Stimulated activated CD4-positive, alpha-beta T cell treated with anti-CD3 and anti-CD28 coated beads, Interleukin-12 subunit alpha, Interleukin-12 subunit beta, amount 100 ng/mL, for 48 hours (primary cell): Measurements from ENCODE around the gene PDZD8.

Experiments used
- DNase-seq, 3 donors: peaks; one replicate each; pipeline ENCODE4 v3.0.0-alpha.2; 2020; ENCODE audit warnings: low read depth in 2 of 3, low spot score in 1 of 3

PDZD8 gene

DNA sequence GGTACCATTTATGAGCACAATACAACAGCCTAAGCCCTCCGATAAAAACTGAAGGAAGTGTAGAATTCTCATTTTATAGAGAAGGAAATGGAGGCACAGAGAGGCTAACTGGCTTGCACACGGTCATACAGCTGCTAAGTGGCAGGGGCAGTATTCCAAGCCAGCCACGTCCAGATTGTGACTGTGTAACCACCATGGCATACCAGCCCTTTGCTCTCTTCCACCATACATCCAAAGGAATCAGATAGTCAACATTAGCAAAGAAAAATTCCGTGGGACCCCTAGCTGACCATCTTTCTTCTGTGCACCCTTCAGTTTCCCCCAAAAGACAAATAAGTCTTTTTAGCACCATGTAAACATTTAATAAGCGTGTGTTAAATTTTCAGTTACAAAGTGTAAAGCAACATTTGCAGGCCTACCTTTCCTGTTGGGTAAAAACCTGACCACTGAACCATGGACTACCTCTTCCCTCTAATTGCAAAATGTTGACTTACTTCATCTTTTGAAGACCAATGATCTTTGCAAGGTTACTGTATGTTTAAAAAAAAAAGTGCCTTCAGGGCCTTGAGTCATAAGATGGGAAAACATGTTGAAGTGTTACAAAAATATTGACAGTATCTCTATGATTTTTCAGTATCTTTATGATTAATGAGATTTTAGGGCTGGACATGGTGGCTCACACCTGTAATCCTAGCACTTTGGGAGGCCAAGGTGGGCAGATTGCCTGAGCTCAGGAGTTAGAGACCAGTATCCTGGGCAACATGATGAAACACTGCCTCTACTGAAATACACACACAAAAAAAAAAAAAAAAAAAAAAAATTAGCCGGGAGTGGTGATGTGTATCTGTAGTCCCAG is 24.3 kb upstream of the PDZD8 start:
- no peak for DNase-seq

DNA sequence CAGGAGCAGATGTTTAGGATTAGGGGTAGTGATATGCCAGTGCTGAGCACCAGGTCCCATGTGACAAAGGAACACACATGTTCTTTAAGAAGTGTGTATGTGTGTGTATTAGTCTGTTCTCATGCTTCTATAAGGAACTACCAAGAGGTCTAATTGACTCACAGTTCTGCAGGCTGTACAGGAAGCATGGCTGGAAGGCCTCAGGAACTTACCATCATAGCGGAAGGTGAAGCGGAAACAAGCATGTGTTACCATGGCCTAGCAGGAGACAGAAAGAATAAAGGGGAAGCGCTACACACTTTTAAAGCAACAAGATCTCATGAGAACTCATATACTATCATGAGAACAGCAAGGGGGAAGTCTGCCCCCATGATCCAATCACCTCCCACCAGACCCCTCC is 22.8 kb upstream of the PDZD8 start:
- no peak for DNase-seq

DNA sequence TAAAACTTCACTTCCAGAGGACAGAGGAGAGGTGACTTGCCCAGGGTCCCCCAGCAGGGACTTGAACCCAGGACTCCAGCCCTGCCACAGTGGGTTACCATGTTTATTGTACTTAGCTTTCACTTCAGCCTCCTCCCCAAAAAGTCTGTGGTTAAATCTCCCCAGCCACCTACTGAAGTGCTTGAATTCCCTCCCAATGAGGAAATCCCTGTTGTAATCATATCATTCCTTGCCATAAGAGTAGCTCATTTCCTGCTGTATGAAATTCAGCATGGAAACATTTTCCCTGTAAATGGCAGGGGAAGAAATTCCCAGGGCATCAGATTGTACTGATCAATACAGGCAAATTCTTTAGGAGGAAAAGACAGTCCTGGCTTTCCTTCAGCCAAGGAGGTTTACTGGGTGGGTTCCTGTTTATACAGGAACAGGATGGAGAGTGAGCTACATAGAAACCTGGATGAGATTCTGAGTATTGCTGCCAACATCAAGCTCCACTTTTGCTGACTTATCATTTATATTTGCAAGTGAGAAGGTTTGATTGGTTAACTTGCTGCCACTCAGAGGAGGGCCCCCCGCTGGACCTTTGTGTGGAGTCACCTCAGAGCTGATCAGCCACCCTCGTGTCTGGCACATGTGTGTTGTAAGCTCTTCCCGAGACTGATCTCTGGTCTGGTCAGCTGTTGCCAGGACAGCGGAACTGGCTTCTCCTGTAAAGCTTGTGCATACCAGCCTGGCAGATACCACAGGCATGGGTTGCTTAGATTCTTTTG is 16.4 kb upstream of the PDZD8 start:
- no peak for DNase-seq

DNA sequence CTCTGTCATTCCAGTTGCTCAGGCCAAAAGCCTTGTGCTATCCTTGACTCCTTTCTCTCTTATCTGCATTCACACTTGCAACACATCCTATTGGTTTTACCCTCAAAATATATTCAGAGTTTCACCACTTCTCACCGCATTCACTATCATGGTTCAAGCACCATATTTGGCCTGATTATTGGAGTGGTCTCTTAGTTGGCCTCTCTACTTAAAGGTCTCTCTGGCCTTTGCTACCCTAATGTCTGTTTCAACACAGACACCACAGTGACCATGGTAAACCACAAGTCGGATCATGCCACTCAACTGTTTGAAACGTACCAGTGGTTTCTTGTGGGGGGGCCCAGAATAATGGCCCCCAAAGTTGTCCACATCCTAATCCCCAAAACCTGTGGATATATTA is 15.2 kb upstream of the PDZD8 start:
- no peak for DNase-seq

DNA sequence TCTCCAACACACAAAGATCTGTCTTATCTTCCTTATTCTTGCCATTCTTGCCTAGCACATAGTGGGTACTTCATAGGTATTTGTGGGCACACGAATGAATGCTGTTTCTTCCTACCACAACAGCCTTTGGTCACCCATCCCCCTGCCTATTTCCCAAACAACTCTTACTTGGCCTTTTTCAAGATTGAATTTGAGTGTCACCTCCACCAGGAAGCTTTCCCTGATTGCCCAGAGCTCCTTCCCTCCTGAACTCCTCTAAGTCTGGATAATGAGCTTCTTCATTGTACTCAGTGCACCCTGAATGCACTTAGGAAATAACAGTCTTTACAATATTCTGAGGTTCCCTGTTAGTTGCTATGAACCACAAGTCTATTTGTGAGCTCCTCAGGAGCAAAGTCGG is 11.6 kb upstream of the PDZD8 start:
- no peak for DNase-seq

DNA sequence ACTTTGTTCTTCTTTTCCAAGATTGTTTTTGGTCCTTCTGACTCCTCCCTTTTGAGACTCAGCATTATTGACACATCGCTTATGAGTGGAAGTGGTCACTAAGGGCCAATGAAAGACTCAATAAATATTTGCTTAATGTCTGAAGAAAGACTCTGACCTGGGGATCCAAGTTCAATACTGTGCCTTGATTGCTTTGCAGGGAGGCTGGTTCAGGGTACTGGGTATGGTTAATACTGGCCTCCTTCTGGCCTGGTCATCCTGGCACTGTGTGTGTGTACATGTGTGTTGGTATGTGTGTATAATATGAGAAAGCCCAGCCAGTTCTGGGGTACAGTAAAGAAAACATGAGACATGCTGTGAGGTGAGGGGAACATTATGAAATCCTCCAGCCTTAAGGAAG is 7.6 kb upstream of the PDZD8 start:
- no peak for DNase-seq

DNA sequence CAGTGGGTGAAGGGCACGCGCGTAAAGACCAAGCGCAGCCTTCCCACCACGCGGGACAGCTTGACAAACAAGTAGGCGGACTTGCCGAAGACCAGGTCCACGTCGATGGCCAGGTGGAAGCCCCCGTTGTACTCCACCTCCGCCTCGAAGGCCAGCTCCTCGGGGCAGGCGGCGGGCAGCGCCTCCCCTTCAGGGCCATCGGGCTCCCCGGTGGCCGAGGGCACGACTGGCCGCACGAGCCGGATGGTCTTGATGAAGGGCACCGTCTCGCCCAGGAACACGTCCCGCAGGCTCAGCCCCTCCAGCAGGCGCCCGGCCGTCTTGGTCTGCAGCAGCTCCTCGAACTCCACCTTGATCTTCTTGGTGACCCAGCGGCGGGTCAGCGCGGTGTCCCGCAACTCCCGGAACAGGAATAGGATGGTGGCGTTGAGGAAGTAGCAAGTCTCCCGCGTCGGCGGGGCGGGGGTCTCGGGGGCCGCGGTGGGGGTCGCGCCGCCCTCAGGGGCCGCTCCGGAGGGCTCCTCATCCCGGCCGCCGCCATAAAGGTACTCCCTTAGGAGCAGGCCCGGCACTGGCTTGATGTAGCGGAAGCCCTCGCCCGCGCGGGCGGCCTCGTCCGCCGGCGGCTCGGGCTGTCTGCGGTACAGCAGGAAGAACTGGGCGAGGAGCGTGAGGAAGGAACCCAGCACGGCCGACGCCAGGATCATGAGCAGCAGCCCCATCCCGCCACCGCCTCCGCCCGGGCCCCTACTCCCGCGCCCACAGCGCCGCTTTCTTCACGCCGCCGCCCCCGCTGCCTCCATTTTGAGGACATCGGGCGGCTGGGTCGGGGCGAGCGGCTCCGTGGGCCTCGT is 507 bp downstream of the PDZD8 start:
- peak in 1 of 3 donors; percentile 29 for DNase-seq

DNA sequence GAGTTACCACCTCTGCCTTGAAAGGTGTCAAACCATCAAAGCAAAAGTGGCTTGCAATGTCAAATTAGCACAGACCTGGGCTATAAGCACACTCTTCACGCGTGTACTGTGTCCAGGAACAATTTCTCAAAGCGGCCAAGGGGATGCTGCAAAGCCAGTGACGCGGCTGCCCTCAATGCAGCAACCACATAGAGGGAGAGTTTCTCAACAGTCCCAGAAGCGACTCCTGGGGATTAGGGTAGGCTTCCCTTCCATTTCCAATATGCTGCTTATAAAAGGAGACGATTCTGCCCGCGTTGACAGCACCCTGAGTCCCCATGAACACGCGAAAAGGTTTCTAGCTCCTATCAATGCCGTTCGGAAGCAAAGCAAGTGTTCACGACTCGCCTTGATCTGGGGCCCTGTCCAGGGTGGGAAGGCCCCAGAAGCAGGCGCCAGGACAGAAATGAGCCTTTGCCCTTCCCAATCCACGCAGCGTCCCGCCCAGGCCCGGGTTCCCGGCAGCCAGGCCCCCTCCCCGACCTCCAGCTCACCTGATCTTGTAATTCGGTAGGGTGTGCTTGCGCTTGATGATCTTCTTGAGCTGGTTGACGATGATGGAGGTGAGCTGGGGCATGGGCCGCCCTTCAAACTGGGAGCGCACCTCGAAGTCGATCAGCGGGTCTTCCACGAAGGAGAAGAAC is 1.3 kb downstream of the PDZD8 start:
- peak in 1 of 3 donors; percentile 8 for DNase-seq

DNA sequence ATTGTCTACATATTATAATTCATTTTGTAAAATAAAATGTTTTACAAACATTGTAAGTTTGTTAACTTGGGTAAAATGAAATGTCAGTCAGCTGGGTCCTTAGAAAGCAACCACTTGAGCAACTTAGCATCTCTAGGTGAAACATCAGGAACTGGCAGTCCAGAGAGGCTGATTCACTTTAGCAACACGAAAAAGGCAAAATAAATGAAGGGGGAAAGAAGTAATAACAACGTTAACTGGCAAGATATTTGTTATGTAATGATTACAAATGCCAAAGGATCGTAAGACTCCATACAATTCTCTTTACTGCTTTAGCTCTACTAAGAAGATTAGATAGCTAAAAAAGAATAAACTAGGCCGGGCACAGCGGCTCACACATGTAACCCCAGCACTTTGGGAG is 5.0 kb downstream of the PDZD8 start:
- no peak for DNase-seq

DNA sequence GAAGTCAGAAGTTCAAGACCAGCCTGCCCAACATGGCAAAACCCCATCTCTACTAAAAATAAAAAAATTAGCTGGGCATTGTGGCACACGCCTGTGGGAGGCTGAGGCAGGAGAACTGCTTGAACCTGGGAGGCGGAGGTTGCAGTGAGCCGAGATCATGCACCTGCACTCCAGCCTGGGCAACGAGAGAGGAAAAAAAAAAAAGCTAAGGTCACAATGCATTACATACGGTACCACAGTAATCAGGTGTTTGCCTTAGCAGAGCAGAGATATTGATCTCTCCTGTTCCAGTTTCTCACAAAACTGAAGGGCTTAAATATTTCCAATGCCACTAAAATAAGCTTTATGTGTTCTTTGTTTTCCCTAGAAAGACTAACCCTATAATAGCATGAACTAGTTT is 7.5 kb downstream of the PDZD8 start:
- DNase-seq, result no peak

DNA sequence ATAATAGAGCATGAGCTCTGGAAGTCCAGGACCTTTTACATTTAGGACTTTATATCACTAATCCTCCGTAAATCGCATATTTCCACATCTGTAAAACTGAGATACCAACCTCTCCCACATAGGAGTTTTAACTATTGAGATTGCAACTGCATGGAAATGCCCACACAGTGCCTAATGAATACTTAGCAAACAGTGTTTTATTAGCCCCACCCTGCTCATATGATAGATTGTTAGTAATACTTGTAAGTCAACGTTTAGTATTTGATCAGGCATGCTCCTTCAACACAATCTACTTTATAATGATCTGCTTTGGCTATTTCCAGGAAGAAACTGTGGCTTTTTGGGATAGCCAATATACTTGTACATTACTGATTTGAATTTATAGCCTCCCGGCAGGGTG is 8.5 kb downstream of the PDZD8 start:
- no peak for DNase-seq

DNA sequence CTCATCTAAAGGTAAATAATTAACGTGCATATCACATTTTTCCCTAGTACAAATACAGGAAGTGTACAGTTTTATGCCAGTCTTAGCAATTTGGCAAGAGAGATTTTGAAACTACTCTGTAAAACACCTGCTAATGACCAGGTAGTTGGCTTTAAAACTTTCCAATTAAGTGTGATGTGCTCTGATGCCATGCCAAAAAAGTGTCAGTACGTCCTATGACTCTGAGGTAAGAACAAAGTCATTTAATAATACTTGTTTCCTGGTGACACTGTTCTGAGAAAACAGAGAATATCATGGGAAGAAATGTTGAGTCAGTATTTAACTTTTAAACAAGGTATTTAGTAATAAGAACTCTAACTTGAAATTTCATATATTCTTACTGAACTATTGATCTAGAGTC is 9.6 kb downstream of the PDZD8 start:
- no peak for DNase-seq

DNA sequence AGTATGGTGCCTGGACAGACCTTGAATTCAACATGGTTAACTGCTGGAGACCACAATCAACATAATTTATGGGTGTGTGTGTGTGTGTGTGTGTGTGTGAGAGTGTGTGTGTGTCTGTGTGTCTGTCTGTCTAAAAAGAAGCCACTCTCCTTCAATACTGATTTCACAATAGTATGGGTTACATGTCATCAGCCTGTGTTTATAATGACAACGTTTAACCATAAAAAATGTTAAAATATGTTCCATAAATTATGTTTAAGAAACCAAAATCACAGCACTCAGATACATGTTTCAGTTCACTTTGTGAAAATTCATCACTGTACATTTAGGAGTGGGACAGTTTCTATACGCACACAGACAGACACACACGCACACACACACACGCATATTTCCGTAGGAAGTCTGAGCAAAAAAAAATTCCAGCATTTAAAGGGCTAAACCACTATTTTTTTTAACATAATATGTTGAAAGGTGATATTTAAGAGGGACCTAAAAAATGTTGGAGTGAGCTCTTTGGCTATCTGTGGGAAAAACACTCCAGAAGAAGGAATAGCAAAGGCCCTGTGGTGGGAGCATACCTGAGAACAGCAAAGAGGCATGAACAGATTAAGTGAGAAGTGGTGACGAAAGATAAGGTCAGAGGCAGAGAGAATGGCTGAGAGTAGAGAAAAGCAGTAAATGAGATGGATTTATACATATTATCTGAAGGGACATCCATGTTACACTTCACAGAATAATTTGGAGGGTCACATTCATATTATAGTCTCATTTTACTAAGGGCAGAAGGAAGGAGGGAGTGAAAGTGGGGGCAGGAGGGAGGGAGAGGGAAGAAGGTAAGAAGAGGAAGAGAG is 10.9 kb downstream of the PDZD8 start:
- DNase-seq, result no peak

DNA sequence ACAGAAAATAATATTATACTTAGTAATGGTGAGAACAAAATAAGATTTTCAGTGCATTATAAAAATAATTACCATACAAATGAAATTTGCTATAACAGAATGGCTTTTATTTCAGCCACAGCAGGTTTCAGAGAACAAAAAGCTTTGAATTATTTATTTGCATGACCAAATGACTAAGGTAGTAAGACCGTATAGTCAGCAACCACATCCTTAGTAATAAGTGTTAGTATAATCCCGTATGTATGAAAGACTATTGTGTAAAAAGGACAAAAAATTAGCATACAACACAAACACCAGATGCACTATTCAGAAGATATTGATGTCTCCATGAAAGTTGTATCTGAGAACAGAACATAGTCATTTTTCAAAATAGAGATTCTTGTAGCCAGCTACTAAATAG is 12.2 kb downstream of the PDZD8 start:
- DNase-seq, result no peak

DNA sequence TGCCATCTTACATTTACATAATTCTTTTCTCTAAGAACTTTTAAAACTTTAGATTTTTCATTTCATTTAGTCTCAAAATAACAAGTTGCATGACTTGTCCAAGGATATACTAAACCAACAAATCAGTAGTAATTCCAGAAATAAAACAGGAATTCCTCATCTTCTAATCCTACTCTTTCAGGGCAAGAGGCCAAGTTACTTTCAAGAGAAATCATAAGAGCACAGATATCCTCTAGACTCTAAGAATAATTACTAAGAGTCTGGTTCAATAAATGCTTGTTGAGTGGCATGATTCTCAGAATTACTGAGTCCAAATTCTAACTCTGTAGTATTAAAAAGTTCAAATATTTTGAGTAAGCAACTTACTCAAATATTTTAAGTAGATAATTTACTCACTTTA is 12.9 kb downstream of the PDZD8 start:
- no peak for DNase-seq

DNA sequence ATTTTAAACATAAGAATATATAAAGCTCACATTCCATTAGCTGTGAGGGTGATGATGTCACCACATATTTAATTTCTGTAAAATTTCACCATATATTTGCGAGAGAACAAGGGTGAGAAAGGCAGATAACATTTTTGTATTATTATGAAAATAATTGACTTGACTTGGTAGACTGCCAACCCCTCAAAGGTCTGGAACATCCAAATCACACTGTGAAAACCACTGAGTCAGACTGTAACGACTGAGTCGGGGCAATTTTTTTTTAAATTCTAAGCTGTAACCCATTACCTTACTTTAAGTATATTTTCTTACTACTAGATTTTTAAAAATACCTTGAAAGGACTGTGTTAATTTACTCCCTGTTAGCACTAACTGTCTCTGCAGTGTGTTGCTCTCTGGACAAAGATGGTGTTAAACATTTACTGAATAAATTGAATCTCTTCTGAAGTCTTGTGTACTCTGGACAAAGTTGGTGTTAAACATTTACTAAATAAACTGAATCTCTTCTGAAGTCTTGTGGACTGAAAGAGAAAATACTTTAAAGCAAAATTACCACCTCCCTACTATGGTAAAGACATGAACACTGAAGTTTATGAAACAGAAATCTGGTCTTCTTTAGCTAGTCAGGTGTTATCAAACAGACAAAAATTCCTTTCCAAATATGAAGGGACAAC is 14.1 kb downstream of the PDZD8 start:
- DNase-seq, result no peak

DNA sequence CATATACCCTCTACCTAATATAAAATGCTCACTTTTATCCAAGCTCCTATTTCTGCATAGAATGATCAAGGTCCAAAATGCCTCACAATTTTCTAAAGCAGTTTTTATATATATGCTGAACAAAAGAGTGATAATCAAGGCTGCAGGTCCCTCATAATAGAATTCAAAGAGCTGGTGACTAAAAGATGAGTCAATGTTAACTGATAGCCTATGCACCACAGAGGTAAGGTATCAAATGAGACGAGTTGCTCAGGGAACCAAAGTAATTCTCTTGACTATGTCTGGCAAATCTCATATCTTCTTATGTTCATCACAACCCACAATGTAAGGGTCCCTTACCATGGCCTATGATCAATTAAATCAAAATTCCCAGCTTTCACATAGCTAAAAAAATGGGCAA is 15.2 kb downstream of the PDZD8 start:
- no peak for DNase-seq

DNA sequence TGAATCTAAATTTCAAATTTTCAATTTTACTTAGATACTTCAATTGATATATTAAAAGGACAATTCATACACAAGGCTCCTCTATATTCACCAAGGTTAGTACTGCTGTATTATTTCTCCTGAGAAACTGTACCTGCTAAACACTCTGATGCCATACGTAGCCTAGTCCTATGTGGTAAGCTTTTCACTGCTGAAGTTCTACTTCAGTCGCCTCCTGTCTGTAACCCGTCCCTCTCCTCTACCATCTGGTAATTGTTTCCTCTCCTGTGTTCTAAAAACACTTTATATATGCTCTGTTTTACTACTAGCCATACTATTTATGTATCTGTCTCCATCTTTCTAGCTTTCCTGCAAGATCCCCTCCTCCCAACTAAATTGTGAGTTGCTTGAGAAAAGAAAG is 20.2 kb downstream of the PDZD8 start:
- DNase-seq, result no peak

DNA sequence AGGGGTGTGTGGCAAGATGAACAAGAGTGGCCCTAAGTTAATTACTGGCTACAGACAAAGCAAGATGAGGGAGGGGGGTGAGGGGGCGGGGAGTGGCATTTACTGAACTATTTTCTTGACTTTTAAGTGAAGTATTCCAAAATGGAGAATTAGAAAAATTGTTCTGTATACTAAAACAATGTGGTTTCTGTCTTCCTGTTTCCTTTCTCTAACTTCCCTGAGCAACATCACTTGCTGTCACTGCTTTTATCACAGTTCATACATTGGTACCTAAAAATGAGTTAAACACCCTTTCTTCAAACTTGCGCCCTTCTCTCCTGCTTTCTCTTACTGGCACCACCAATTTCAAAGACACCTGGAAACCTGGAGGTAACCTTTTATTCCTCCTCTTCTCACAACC is 21.6 kb downstream of the PDZD8 start:
- no peak for DNase-seq

DNA sequence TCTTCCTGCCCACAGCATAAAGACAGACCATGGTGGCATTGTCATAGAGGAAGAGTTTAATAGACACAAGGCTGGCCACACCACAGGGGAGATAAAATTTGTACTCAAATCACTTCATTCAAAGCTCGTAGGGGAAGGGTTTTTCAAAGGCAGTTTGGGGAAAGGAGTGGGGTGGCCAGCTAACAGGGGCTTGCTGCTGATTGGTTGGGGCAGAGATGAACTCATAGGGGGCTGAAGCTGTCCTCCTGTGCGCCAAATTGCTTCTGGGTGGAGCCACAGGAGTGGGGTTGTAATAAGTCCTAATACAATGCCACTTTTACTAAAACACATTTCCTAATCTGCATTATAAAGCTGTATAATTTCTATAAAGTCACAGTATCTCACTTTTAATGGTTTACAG is 22.5 kb downstream of the PDZD8 start:
- no peak for DNase-seq
